Aorta (tissue), 5 donors: ENCODE measurements around the gene GAL. TPM values are rescaled to one million over a fixed set of nuclear protein-coding genes. Genes with fewer than 3 reads are reported as not detected.
"Not testable (repeated sequence)": the region's sequence is repeated elsewhere in the genome, so short reads cannot be mapped to it uniquely, and the experiment has no call there.

ENCODE experiments used
- ATAC-seq: fragments of 200-7000 bp; cut with Tn5 transposase; one replicate; pipeline ENCODE4 v1.9.1; 2022; ENCODE audit warnings: moderate library complexity; ENCODE audit not compliant: low FRiP score
- DNase-seq, 2 donors: peaks; one replicate each; pipeline ENCODE4 v3.0.0-alpha.2; 2020
- H3K27ac ChIP-seq, 2 donors: one replicate each; pipeline ENCODE4 v1.5.1; 2013; ENCODE audit warnings: low read length in 2 of 2, mild to moderate bottlenecking in 2 of 2, moderate library complexity in 2 of 2, control low read depth in 1 of 2, inconsistent platforms in 1 of 2, low read depth in 1 of 2
- H3K27me3 ChIP-seq, 2 donors: one replicate each; pipeline ENCODE4 v1.6.1; 2013; ENCODE audit warnings: control low read depth in 1 of 2, low read length in 1 of 2, mild to moderate bottlenecking in 1 of 2, moderate library complexity in 1 of 2; ENCODE audit not compliant: insufficient read depth in 2 of 2, control insufficient read depth in 1 of 2
- H3K36me3 ChIP-seq, 2 donors: one replicate each; pipeline ENCODE4 v1.6.1; 2013; ENCODE audit warnings: control low read depth in 1 of 2, low read length in 1 of 2, mild to moderate bottlenecking in 1 of 2; ENCODE audit not compliant: insufficient read depth in 2 of 2, control insufficient read depth in 1 of 2
- H3K4me1 ChIP-seq, 2 donors: one replicate each; pipeline ENCODE4 v1.6.1; 2013; ENCODE audit warnings: low read length in 2 of 2, control low read depth in 1 of 2, mild to moderate bottlenecking in 1 of 2, moderate library complexity in 1 of 2; ENCODE audit not compliant: insufficient read depth in 2 of 2, control insufficient read depth in 1 of 2
- H3K4me3 ChIP-seq, 2 donors: one replicate each; pipeline ENCODE4 v1.5.1; 2013; ENCODE audit warnings: low read length in 2 of 2, control low read depth in 1 of 2, mild to moderate bottlenecking in 1 of 2
- H3K9me3 ChIP-seq: one replicate; pipeline ENCODE4 v1.6.1; 2013; ENCODE audit warnings: mild to moderate bottlenecking, low read length; ENCODE audit not compliant: control insufficient read depth
- WGBS, 2 donors: extraction: QIAGEN DNeasy Blood & Tissue Kit; methylation state at CpG; one replicate each; pipeline ENCODE4 v1.1.7; 2013; 5-methylcytosine and 5-hydroxymethylcytosine counted together
- intact Hi-C, 2 donors: fragments of 100-400 bp; cut with DNase I; formaldehyde crosslinking; loops; one replicate each; pipeline versions ENCODE4 v1.14.2 to v1.15.0; 2022
- long read RNA-seq, 2 donors: library from polyadenylated mRNA; unstranded; transcript quantifications; one replicate each; pipeline ENCODE4 v2.0.0, GENCODE V29; 2020 to 2021
- polyA plus RNA-seq, 2 donors: library from polyadenylated mRNA; stranded (reverse); fragments of 200-250 nt; gene quantifications; one replicate each; pipeline ENCODE4 v1.2.3, GENCODE V29; 2013
- total RNA-seq, 2 donors: library from RNA; stranded (reverse); fragmentation: NEBNext Ultra II Directional; extraction: Animal tissue kit (Norgen Biotek cat#: 25700); gene quantifications; one replicate each; pipeline ENCODE4 v1.2.1, GENCODE V29; 2021
- donor health status: healthy with polysubstance abuse.
- donor health status: Bipolar disorder and iron deficiency.
- donor health status: DM: no; HTN: no; CAD: no.
- donor health status: DM: no; HTN: no; CAD: no.
- donor health status: DM: yes; HTN: yes; CAD: no.

Gene GAL, protein sequence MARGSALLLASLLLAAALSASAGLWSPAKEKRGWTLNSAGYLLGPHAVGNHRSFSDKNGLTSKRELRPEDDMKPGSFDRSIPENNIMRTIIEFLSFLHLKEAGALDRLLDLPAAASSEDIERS
- total RNA-seq (not detected), polyA plus RNA-seq (under 1 TPM in 1 of 2 donors, not detected in 1; 0.50 TPM)
- long read RNA-seq, donor 1, result 0 reads
- long read RNA-seq, donor 2, result 0 reads

- Histone ChIP-seq H3K9me3 (no peaks in the 10 kb centered on the region), H3K27me3 (no peaks in the 10 kb centered on the region), H3K27ac (no peak within 1 kb of the TSS), H3K4me1 (no peaks in the 10 kb centered on the region), H3K36me3 (no peaks in the 10 kb centered on the region), H3K4me3 (peak within 1 kb of the TSS; percentile 4 to 15)
- ATAC-seq, result no peak
- 5 to 9% methylated on average over 76 to 113 of the region's 113 CpGs for WGBS, 2 donors
- DNase-seq, result peak in 1 of 2 donors; percentile 74
- intact Hi-C loops, result no loop called here
Observed at GRCh38 chr11:68684385-68685356, at the start of gene GAL. TSS of gene GAL (plus strand) at chr11:68684544. CDS start at chr11:68684924, 380 bp downstream.

GRCh38 chr11:68634606-68635005, 49.7 kb upstream of the GAL start:
- intact Hi-C loops, H3K36me3 ChIP-seq, H3K27ac ChIP-seq, H3K4me3 ChIP-seq, H3K4me1 ChIP-seq, DNase-seq, H3K27me3 ChIP-seq, H3K9me3 ChIP-seq, ATAC-seq: not testable (repeated sequence)
- 83 to 87% methylated on average over 7 of the region's 7 CpGs for WGBS, 2 donors

DNA sequence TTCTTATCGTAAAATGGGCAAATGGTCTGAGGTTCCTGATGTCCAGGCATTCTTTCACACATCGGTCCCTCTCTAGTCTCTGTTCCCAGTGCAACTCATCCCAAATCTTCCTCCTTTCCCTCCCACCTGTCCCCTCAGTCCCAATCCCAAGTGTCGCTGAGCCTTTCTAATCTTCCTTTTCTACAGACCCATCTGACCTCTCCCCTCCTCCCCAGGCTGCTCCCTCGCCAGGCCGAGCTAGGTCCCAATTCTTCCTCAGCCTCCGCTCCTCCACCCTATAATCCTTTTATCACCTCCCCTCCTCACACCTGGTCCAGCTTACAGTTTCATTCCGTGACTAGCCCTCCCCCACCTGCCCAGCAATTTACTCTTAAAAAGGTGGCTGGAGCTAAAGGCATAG, 49.2 kb upstream of the GAL start:
- H3K27me3 ChIP-seq, H3K27ac ChIP-seq, DNase-seq, intact Hi-C loops, H3K9me3 ChIP-seq, ATAC-seq, H3K4me1 ChIP-seq, H3K4me3 ChIP-seq, H3K36me3 ChIP-seq: not testable (repeated sequence)
- 78 to 80% methylated on average over 6 of the region's 7 CpGs for WGBS, 2 donors

DNA sequence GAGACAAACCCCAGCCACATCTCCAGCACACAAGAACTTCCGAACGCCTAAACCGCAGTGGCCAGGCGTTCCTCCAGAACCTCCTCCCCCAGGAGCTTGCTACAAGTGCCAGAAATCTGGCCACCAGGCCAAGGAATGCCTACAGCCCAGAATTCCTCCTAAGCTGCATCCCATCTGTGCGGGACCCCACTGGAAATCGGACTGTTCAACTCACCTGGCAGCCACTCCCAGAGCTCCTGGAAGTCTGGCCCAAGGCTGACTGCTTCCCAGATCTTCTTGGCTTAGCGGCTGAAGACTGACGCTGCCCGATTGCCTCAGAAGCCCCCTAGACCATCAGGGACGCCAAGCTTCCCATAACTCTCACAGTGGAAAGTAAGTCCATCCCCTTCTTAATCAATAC, 48.5 kb upstream of the GAL start:
- H3K4me3 ChIP-seq, DNase-seq, ATAC-seq, H3K36me3 ChIP-seq, H3K9me3 ChIP-seq, intact Hi-C loops, H3K27ac ChIP-seq, H3K4me1 ChIP-seq, H3K27me3 ChIP-seq: not testable (repeated sequence)
- WGBS, 2 donors, result 74 to 85% methylated on average over 10 of the region's 10 CpGs

DNA sequence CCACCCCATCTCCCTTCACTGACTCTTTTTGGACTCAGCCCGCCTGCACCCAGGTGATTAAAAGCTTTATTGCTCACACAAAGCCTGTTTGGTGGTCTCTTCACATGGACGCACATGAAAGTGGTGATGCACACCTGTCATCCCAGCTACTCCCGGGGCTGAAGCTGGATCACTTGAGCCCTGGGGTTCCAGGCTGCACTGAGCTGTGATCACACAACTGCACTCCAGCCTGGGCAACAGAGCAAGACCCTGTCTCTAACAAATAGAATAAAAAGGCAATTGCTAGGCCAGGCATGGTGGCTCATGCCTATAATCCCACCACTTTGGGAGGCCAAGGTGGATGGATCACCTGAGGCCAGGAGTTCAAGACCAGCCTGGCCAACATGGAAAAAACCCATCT, 45.0 kb upstream of the GAL start:
- DNase-seq, H3K4me1 ChIP-seq, intact Hi-C loops, H3K27me3 ChIP-seq, H3K4me3 ChIP-seq, H3K27ac ChIP-seq, ATAC-seq, H3K9me3 ChIP-seq, H3K36me3 ChIP-seq: not testable (repeated sequence)
- WGBS, 2 donors, result 83 to 89% methylated on average over 3 of the region's 3 CpGs

- H3K27me3 ChIP-seq, result no peaks in the 10 kb centered on the region
- DNase-seq (no peak), ATAC-seq (no peak)
- no peaks in the 10 kb centered on the region for H3K4me1 ChIP-seq
- no peak overlapping the region for H3K4me3 ChIP-seq
- no peaks in the 10 kb centered on the region for H3K36me3 ChIP-seq
- WGBS, 2 donors, result 86 to 88% methylated on average over 15 of the region's 15 CpGs
- peaks cover under 1% of the 10 kb centered on the region for H3K9me3 ChIP-seq
- no peak overlapping the region for H3K27ac ChIP-seq
- intact Hi-C loops, result no loop called here
Observed at GRCh38 chr11:68641880-68642279, 42.5 kb upstream of the GAL start.

GRCh38 chr11:68643585-68643984, 40.8 kb upstream of the GAL start:
- DNase-seq, result no peak
- intact Hi-C loops, result no loop called here
- Histone ChIP-seq H3K4me1 (no peaks in the 10 kb centered on the region), H3K27ac (no peak overlapping the region), H3K36me3 (no peaks in the 10 kb centered on the region), H3K4me3 (no peak overlapping the region), H3K9me3 (peaks cover 8% of the 10 kb centered on the region), H3K27me3 (peaks cover 0 to 3% of the 10 kb centered on the region in 2 donors)
- WGBS, 2 donors, result 11 to 18% methylated on average over 12 of the region's 12 CpGs
- no peak for ATAC-seq

DNA sequence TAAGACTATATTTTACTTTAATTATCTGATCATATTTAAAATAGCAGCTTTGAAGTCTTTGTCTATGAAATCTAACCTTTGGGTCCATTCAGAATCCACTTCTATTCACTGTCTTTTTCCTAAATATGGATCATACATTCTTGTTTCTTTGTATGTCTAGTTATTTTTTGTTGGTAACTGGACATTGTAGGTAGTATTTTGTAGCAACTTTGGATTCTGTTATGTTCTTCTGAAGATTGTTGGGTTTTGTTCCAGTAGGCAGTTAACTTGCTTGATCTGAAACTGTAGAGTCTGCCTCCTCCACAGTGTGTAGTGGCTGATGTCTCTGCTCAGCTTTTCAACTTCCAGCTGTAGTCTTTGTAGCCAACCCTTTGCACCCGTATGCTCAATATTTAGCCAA, 37.5 kb upstream of the GAL start:
- no peak for ATAC-seq
- 95 to 99% methylated on average over 1 of the region's 1 CpG for WGBS, 2 donors
- intact Hi-C loops, result no loop called here

More for the DNA sequence above, 37.5 kb upstream of the GAL start:
- H3K27me3 ChIP-seq, result peaks cover 0 to 3% of the 10 kb centered on the region in 2 donors
- no peaks in the 10 kb centered on the region for H3K4me1 ChIP-seq
- H3K27ac ChIP-seq, result no peak overlapping the region
- H3K4me3 ChIP-seq, result no peak overlapping the region
- no peak for DNase-seq
- H3K36me3 ChIP-seq, result no peaks in the 10 kb centered on the region
- H3K9me3 ChIP-seq, result peaks cover 8% of the 10 kb centered on the region
